ENCODE data around the gene TRMT2A. TPM values are rescaled to one million over a fixed set of nuclear protein-coding genes. Genes with fewer than 3 reads are reported as not detected.

Gene TRMT2A
- total RNA-seq, 5 donors from 2014 or later (not counting 1 experiment from before 2014, with no cell fraction given): 87.6 to 136 (median 123) TPM

GRCh38 chr22:20115691-20116375, 1.2 kb downstream of the TRMT2A start, which contains the start of gene RANBP1:
Gene RANBP1 (plus strand): TSS chr22:20116104. CDS start chr22:20116185, 81 bp downstream.
- H3K4me3 ChIP-seq (ENCODE audit: control insufficient read depth in 1 of 2, extremely low read depth in 1 of 2, low read length in 1 of 2): peak within 1 kb of the TSS; percentile 79 to 86
- no peaks in the 10 kb centered on the region for H3K27me3 Mint-ChIP-seq
- peaks cover 12% of the 10 kb centered on the region for H3K36me3 Mint-ChIP-seq
- peak within 1 kb of the TSS; percentile 89 to 92 for H3K27ac Mint-ChIP-seq
- peak within 1 kb of the TSS; percentile 77 to 89 (median 85) for H3K4me3 Mint-ChIP-seq
- ATAC-seq (replicated peaks in 1 of 4) (no peak), DNase-seq (no peak)
- H3K27ac ChIP-seq (ENCODE audit: low read length): peak within 1 kb of the TSS; percentile 73
- H3K4me1 ChIP-seq (ENCODE audit: control insufficient read depth in 1 of 2, extremely low read depth in 1 of 2, insufficient read depth in 2 of 2, low read length in 2 of 2): peaks cover 17 to 91% of the 10 kb centered on the region in 2 experiments
- no peaks in the 10 kb centered on the region for H3K9me3 ChIP-seq
- H3K4me1 Mint-ChIP-seq: peaks cover 18 to 55% (median 45%) of the 10 kb centered on the region in 3 donors
- no peaks in the 10 kb centered on the region for H3K27me3 ChIP-seq (replicated peaks in 1 of 2; ENCODE audit: control insufficient read depth in 2 of 2, extremely low read depth in 1 of 2, insufficient read depth in 2 of 2, low read length in 1 of 2)
- no peaks in the 10 kb centered on the region for H3K9me3 Mint-ChIP-seq
- H3K36me3 ChIP-seq (ENCODE audit: control insufficient read depth in 2 of 2, extremely low read depth in 1 of 2, insufficient read depth in 1 of 2, low read length in 1 of 2): peaks cover 5 to 67% of the 10 kb centered on the region in 2 donors
- CTCF ChIA-PET: no interaction called here
- 83% methylated on average over 30 of the region's 30 CpGs for WGBS (ENCODE audit: insufficient coverage)
- POLR2A ChIA-PET: no interaction called here

GRCh38 chr22:20114506-20115475, 2.2 kb downstream of the TRMT2A start:
- CTCF ChIA-PET: no interaction called here
- ATAC-seq (replicated peaks in 1 of 4) (no peak), DNase-seq (no peak)
- peak overlapping the region; percentile 55 to 61 for H3K27ac Mint-ChIP-seq
- 93% methylated on average over 29 of the region's 36 CpGs for WGBS (ENCODE audit: insufficient coverage)
- H3K4me1 Mint-ChIP-seq: peaks cover 18 to 49% (median 40%) of the 10 kb centered on the region in 3 donors
- H3K36me3 Mint-ChIP-seq: peaks cover 9% of the 10 kb centered on the region
- H3K27me3 Mint-ChIP-seq: no peaks in the 10 kb centered on the region
- POLR2A ChIA-PET: no interaction called here
- Histone ChIP-seq H3K27ac (ENCODE audit: low read length) (no peak overlapping the region), H3K27me3 (replicated peaks in 1 of 2; ENCODE audit: control insufficient read depth in 2 of 2, extremely low read depth in 1 of 2, insufficient read depth in 2 of 2, low read length in 1 of 2) (no peaks in the 10 kb centered on the region), H3K36me3 (ENCODE audit: control insufficient read depth in 2 of 2, extremely low read depth in 1 of 2, insufficient read depth in 1 of 2, low read length in 1 of 2) (peaks cover 11 to 66% of the 10 kb centered on the region in 2 donors), H3K9me3 (no peaks in the 10 kb centered on the region), H3K4me1 (ENCODE audit: control insufficient read depth in 1 of 2, extremely low read depth in 1 of 2, insufficient read depth in 2 of 2, low read length in 2 of 2) (peaks cover 17 to 86% of the 10 kb centered on the region in 2 experiments), H3K4me3 (ENCODE audit: control insufficient read depth in 1 of 2, extremely low read depth in 1 of 2, low read length in 1 of 2) (no peak overlapping the region)
- peak overlapping the region; percentile 36 to 66 (median 61) for H3K4me3 Mint-ChIP-seq
- H3K9me3 Mint-ChIP-seq: no peaks in the 10 kb centered on the region

GRCh38 chr22:20113551-20114310, 3.3 kb downstream of the TRMT2A start:
- H3K36me3 ChIP-seq (ENCODE audit: control insufficient read depth in 2 of 2, extremely low read depth in 1 of 2, insufficient read depth in 1 of 2, low read length in 1 of 2): peaks cover 13 to 64% of the 10 kb centered on the region in 2 donors
- ChIA-PET CTCF (interaction anchor here in 1 of 2 donors (0.6 kb wide), 1 partner anchor 161 kb away, joined by 4 read pairs; no protein-coding TSS in a partner anchor), POLR2A (interaction anchor here in 1 of 2 donors (0.6 kb wide), 2 partner anchors 33 to 155 kb away, joined by 4 read pairs; no protein-coding TSS in a partner anchor)
- H3K9me3 ChIP-seq: no peaks in the 10 kb centered on the region
- Mint-ChIP-seq H3K9me3 (no peaks in the 10 kb centered on the region), H3K4me1 (peaks cover 16 to 40% (median 31%) of the 10 kb centered on the region in 3 donors), H3K27me3 (no peaks in the 10 kb centered on the region), H3K4me3 (peak overlapping the region in 1 of 3 donors; percentile 21), H3K36me3 (peaks cover 9% of the 10 kb centered on the region), H3K27ac (peak overlapping the region in 1 of 2 donors; percentile 44)
- 95% methylated on average over 16 of the region's 19 CpGs for WGBS (ENCODE audit: insufficient coverage)
- DNase-seq (no peak), ATAC-seq (replicated peaks in 1 of 4) (no peak)
- no peak overlapping the region for H3K4me3 ChIP-seq (ENCODE audit: control insufficient read depth in 1 of 2, extremely low read depth in 1 of 2, low read length in 1 of 2)
- no peak overlapping the region for H3K27ac ChIP-seq (ENCODE audit: low read length)
- H3K4me1 ChIP-seq (ENCODE audit: control insufficient read depth in 1 of 2, extremely low read depth in 1 of 2, insufficient read depth in 2 of 2, low read length in 2 of 2): peaks cover 17 to 75% of the 10 kb centered on the region in 2 experiments
- no peaks in the 10 kb centered on the region for H3K27me3 ChIP-seq (replicated peaks in 1 of 2; ENCODE audit: control insufficient read depth in 2 of 2, extremely low read depth in 1 of 2, insufficient read depth in 2 of 2, low read length in 1 of 2)

- Histone ChIP-seq H3K27ac (ENCODE audit: low read length) (no peak overlapping the region), H3K4me1 (ENCODE audit: control insufficient read depth in 1 of 2, extremely low read depth in 1 of 2, insufficient read depth in 2 of 2, low read length in 2 of 2) (peaks cover 9 to 67% of the 10 kb centered on the region in 2 experiments), H3K4me3 (ENCODE audit: control insufficient read depth in 1 of 2, extremely low read depth in 1 of 2, low read length in 1 of 2) (no peak overlapping the region), H3K36me3 (ENCODE audit: control insufficient read depth in 2 of 2, extremely low read depth in 1 of 2, insufficient read depth in 1 of 2, low read length in 1 of 2) (peaks cover 21 to 73% of the 10 kb centered on the region in 2 donors), H3K9me3 (no peaks in the 10 kb centered on the region), H3K27me3 (replicated peaks in 1 of 2; ENCODE audit: control insufficient read depth in 2 of 2, extremely low read depth in 1 of 2, insufficient read depth in 2 of 2, low read length in 1 of 2) (no peaks in the 10 kb centered on the region)
- ATAC-seq (replicated peaks in 1 of 4) (no peak), DNase-seq (no peak)
- 95% methylated on average over 14 of the region's 26 CpGs for WGBS (ENCODE audit: insufficient coverage)
- no peaks in the 10 kb centered on the region for H3K27me3 Mint-ChIP-seq
- H3K4me3 Mint-ChIP-seq: no peak overlapping the region
- ChIA-PET POLR2A (interaction anchor here in 1 of 2 donors (0.6 kb wide), 3 partner anchors 32 to 1015 kb away, joined by 3 to 4 read pairs (median 4); no protein-coding TSS in a partner anchor), CTCF (interaction anchor here in 1 of 2 donors (0.6 kb wide), 1 partner anchor 160 kb away, joined by 4 read pairs; no protein-coding TSS in a partner anchor)
- peaks cover 13% of the 10 kb centered on the region for H3K36me3 Mint-ChIP-seq
- H3K27ac Mint-ChIP-seq: no peak overlapping the region
- H3K4me1 Mint-ChIP-seq: peaks cover 12 to 32% (median 24%) of the 10 kb centered on the region in 3 donors
- H3K9me3 Mint-ChIP-seq: no peaks in the 10 kb centered on the region
Observed at GRCh38 chr22:20112623-20113511, 4.2 kb downstream of the TRMT2A start.

- POLR2A ChIA-PET: interaction anchor here in 1 of 2 donors (0.6 kb wide), 1 partner anchor 1014 kb away, joined by 3 read pairs; no protein-coding TSS in a partner anchor
- Histone ChIP-seq H3K36me3 (ENCODE audit: control insufficient read depth in 2 of 2, extremely low read depth in 1 of 2, insufficient read depth in 1 of 2, low read length in 1 of 2) (peaks cover 26 to 82% of the 10 kb centered on the region in 2 donors), H3K4me3 (ENCODE audit: control insufficient read depth in 1 of 2, extremely low read depth in 1 of 2, low read length in 1 of 2) (no peak overlapping the region), H3K9me3 (no peaks in the 10 kb centered on the region), H3K4me1 (ENCODE audit: control insufficient read depth in 1 of 2, extremely low read depth in 1 of 2, insufficient read depth in 2 of 2, low read length in 2 of 2) (peaks cover 9 to 66% of the 10 kb centered on the region in 2 experiments), H3K27ac (ENCODE audit: low read length) (peak overlapping the region; percentile 38), H3K27me3 (replicated peaks in 1 of 2; ENCODE audit: control insufficient read depth in 2 of 2, extremely low read depth in 1 of 2, insufficient read depth in 2 of 2, low read length in 1 of 2) (no peaks in the 10 kb centered on the region)
- Mint-ChIP-seq H3K9me3 (no peaks in the 10 kb centered on the region), H3K36me3 (peaks cover 20% of the 10 kb centered on the region), H3K4me3 (no peak overlapping the region), H3K27me3 (no peaks in the 10 kb centered on the region), H3K27ac (peak overlapping the region; percentile 66 to 73), H3K4me1 (peaks cover 12 to 28% (median 24%) of the 10 kb centered on the region in 3 donors)
- ATAC-seq (replicated peaks in 1 of 4): no peak
- CTCF ChIA-PET: interaction anchor here in 1 of 2 donors (0.9 kb wide), 1 partner anchor 10 kb away, joined by 4 read pairs; no protein-coding TSS in a partner anchor
- no peak for DNase-seq
- WGBS (ENCODE audit: insufficient coverage): 70% methylated on average over 4 of the region's 7 CpGs
Observed at GRCh38 chr22:20111689-20112622, 5.1 kb downstream of the TRMT2A start.
